ENCODE results near the gene PRDM11.

Gene PRDM11

DNA sequence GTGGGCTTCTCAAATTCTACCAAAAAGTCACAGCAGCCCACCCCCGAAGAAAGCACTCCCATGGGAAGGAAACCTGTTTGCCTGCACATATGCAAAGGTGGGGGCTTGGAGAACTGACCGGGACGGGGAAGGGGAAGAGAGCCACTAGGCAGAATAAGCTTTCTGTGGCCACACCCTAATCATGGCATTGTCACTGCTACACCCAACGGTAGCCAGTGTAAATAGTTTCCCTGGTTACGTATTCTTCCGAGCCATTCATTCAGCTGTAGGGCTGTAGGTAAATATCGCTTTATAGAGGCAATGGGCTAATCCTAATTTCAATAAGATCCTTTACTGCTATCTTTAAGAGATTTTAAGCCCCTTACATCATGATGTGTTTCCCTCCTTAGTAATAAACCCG lies 61.7 kb downstream of the PRDM11 start:
- Histone ChIP-seq H3K4me1 (ENCODE audit: control insufficient read depth in 1 of 2, insufficient read depth in 2 of 2, low read length in 2 of 2) (peaks cover 9 to 31% of the 10 kb centered on the region in 2 donors), H3K9me3 (ENCODE audit: control insufficient read depth in 1 of 2, low read length in 2 of 2) (no peaks in the 10 kb centered on the region), H3K36me3 (ENCODE audit: control insufficient read depth in 1 of 2, insufficient read depth in 2 of 2, low read length in 2 of 2) (peaks cover 0 to 20% of the 10 kb centered on the region in 2 donors), H3K27me3 (ENCODE audit: low read depth, low read length) (no peaks in the 10 kb centered on the region), H3K4me3 (ENCODE audit: low read depth in 1 of 2, low read length in 2 of 2) (no peak overlapping the region), H3K27ac (ENCODE audit: low read length) (no peak overlapping the region)

DNA sequence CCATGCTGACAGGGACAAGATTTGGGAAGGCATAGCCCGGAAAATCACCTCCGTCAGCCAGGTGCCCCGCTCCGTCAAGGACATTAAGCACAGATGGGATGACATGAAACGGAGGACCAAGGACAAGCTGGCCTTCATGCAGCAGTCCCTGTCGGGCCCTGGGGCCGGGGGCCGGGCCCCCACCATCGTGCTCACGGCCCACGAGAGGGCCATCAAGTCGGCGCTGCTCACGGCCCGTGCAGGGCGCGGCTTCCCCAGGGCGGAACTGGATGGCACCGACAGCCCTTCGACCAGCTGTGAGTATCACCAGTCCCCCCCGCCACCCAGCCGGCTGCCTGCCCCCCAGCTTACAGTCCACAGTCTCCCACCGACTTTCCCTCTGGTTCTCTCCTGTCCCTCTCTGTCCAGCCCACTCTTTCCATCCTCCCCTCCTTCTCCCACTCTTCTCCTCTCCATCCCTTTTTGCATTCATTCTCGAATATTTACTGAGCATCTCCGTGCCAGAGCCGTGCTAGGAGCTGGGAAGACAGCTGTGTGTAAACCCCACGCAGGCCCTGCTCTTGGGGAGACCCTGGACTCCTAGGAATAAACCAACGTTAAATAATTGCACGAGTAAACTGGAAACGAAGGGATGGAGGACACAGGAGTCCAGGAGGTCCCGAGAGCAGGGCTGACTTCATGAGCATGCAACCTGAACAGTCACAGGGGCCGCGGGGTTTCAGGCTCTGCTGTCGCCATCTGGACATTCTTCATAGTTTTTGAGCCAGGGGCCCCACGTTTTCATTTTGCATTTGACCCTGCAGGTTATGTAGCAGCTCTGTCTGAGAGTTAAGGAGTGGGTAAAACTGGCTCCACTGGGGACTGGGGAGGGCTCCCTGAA lies 62.8 kb downstream of the PRDM11 start:
- Histone ChIP-seq H3K4me1 (ENCODE audit: control insufficient read depth in 1 of 2, insufficient read depth in 2 of 2, low read length in 2 of 2) (peaks cover 9 to 31% of the 10 kb centered on the region in 2 donors), H3K36me3 (ENCODE audit: control insufficient read depth in 1 of 2, insufficient read depth in 2 of 2, low read length in 2 of 2) (peaks cover 0 to 24% of the 10 kb centered on the region in 2 donors), H3K4me3 (ENCODE audit: low read depth in 1 of 2, low read length in 2 of 2) (peak overlapping the region; percentile 26 to 48), H3K9me3 (ENCODE audit: control insufficient read depth in 1 of 2, low read length in 2 of 2) (no peaks in the 10 kb centered on the region), H3K27ac (ENCODE audit: low read length) (peak overlapping the region; percentile 89), H3K27me3 (ENCODE audit: low read depth, low read length) (no peaks in the 10 kb centered on the region)

DNA sequence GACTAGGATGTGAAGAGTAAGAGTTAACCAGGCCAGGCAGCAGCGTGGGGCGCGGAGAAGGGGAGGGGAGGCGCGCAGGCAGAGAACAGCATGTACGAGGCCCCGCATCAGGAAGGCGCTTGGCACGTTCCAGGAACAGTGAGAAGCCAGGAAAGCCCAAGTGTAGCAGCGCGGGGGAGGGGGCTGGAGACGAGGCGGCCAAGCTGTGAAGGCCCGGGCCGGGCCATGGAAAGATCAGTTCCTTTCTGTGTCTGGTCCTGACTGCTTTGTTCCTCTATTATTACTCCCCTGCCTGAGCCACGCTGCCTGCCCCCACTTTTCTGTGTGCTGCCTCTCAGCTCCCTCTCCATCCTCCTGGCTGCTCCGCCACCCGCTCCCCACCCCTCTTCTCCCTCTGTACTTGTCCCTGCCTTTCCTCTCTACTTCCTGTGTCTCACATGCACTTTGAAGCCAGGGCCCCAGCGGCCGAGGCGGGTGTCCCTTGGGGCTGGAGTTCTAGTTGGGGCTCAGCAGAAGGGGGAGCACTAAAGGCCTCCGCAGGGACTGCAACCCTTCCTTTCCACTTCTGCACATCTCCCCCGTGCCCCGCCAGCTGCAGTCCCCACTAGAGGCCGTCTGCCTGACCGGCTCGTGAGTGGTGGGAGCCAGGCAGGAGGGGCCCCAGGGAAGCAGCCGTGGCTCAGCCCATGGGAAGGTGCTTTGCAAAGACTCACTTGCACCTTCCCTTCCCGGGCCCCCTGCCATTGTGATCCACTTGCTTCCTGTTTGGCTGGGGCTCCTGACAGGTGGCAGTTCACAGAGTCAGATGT lies 63.7 kb downstream of the PRDM11 start:
- H3K36me3 ChIP-seq (ENCODE audit: control insufficient read depth in 1 of 2, insufficient read depth in 2 of 2, low read length in 2 of 2): peaks cover 0 to 22% of the 10 kb centered on the region in 2 donors
- H3K9me3 ChIP-seq (ENCODE audit: control insufficient read depth in 1 of 2, low read length in 2 of 2): no peaks in the 10 kb centered on the region
- H3K4me1 ChIP-seq (ENCODE audit: control insufficient read depth in 1 of 2, insufficient read depth in 2 of 2, low read length in 2 of 2): peaks cover 10 to 38% of the 10 kb centered on the region in 2 donors
- H3K27ac ChIP-seq (ENCODE audit: low read length): peak overlapping the region; percentile 89
- H3K27me3 ChIP-seq (ENCODE audit: low read depth, low read length): no peaks in the 10 kb centered on the region
- H3K4me3 ChIP-seq (ENCODE audit: low read depth in 1 of 2, low read length in 2 of 2): peak overlapping the region; percentile 26 to 48

GRCh38 chr11:45210846-45211245 lies 64.4 kb downstream of the PRDM11 start:
- no peaks in the 10 kb centered on the region for H3K27me3 ChIP-seq (ENCODE audit: low read depth, low read length)
- peaks cover 0 to 15% of the 10 kb centered on the region in 2 donors for H3K36me3 ChIP-seq (ENCODE audit: control insufficient read depth in 1 of 2, insufficient read depth in 2 of 2, low read length in 2 of 2)
- H3K27ac ChIP-seq (ENCODE audit: low read length): peak overlapping the region; percentile 89
- H3K4me3 ChIP-seq (ENCODE audit: low read depth in 1 of 2, low read length in 2 of 2): peak overlapping the region in 1 of 2 donors; percentile 48
- H3K4me1 ChIP-seq (ENCODE audit: control insufficient read depth in 1 of 2, insufficient read depth in 2 of 2, low read length in 2 of 2): peaks cover 13 to 39% of the 10 kb centered on the region in 2 donors
- H3K9me3 ChIP-seq (ENCODE audit: control insufficient read depth in 1 of 2, low read length in 2 of 2): no peaks in the 10 kb centered on the region

- peaks cover 13 to 39% of the 10 kb centered on the region in 2 donors for H3K4me1 ChIP-seq (ENCODE audit: control insufficient read depth in 1 of 2, insufficient read depth in 2 of 2, low read length in 2 of 2)
- H3K4me3 ChIP-seq (ENCODE audit: low read depth in 1 of 2, low read length in 2 of 2): no peak overlapping the region
- H3K27me3 ChIP-seq (ENCODE audit: low read depth, low read length): no peaks in the 10 kb centered on the region
- H3K27ac ChIP-seq (ENCODE audit: low read length): no peak overlapping the region
- H3K9me3 ChIP-seq (ENCODE audit: control insufficient read depth in 1 of 2, low read length in 2 of 2): no peaks in the 10 kb centered on the region
- H3K36me3 ChIP-seq (ENCODE audit: control insufficient read depth in 1 of 2, insufficient read depth in 2 of 2, low read length in 2 of 2): peaks cover 0 to 15% of the 10 kb centered on the region in 2 donors
Observed at GRCh38 chr11:45211732-45212131, 65.3 kb downstream of the PRDM11 start.

- Histone ChIP-seq H3K27me3 (ENCODE audit: low read depth, low read length) (no peaks in the 10 kb centered on the region), H3K4me1 (ENCODE audit: control insufficient read depth in 1 of 2, insufficient read depth in 2 of 2, low read length in 2 of 2) (peaks cover 13 to 39% of the 10 kb centered on the region in 2 donors), H3K4me3 (ENCODE audit: low read depth in 1 of 2, low read length in 2 of 2) (no peak overlapping the region), H3K27ac (ENCODE audit: low read length) (no peak overlapping the region), H3K9me3 (ENCODE audit: control insufficient read depth in 1 of 2, low read length in 2 of 2) (no peaks in the 10 kb centered on the region), H3K36me3 (ENCODE audit: control insufficient read depth in 1 of 2, insufficient read depth in 2 of 2, low read length in 2 of 2) (peaks cover 0 to 15% of the 10 kb centered on the region in 2 donors)
Observed at GRCh38 chr11:45212566-45213315, 66.3 kb downstream of the PRDM11 start.

DNA sequence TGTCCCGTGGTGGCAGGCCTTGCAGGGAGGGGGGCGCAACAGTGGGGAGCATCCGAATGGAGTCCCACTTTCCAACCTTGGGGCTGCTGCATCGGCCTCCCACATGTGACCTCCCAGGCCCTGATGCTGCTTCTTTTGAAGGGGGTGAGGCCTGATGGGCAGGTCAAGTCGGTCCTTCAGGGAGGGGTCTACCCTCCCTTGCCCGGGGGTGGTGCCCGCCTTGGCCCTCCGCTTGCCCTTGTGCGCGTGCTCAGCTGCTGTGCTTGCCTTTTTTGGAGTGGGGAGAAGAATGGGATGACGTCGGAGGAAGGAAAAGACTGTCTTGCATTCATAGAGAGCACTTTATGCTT lies 66.9 kb downstream of the PRDM11 start:
- Histone ChIP-seq H3K27me3 (ENCODE audit: low read depth, low read length) (no peaks in the 10 kb centered on the region), H3K9me3 (ENCODE audit: control insufficient read depth in 1 of 2, low read length in 2 of 2) (no peaks in the 10 kb centered on the region), H3K4me3 (ENCODE audit: low read depth in 1 of 2, low read length in 2 of 2) (no peak overlapping the region), H3K27ac (ENCODE audit: low read length) (no peak overlapping the region), H3K36me3 (ENCODE audit: control insufficient read depth in 1 of 2, insufficient read depth in 2 of 2, low read length in 2 of 2) (peaks cover 0 to 15% of the 10 kb centered on the region in 2 donors), H3K4me1 (ENCODE audit: control insufficient read depth in 1 of 2, insufficient read depth in 2 of 2, low read length in 2 of 2) (peaks cover 13 to 39% of the 10 kb centered on the region in 2 donors)

GRCh38 chr11:45213717-45214116 lies 67.3 kb downstream of the PRDM11 start:
- Histone ChIP-seq H3K27ac (ENCODE audit: low read length) (no peak overlapping the region), H3K9me3 (ENCODE audit: control insufficient read depth in 1 of 2, low read length in 2 of 2) (no peaks in the 10 kb centered on the region), H3K4me1 (ENCODE audit: control insufficient read depth in 1 of 2, insufficient read depth in 2 of 2, low read length in 2 of 2) (peaks cover 13 to 39% of the 10 kb centered on the region in 2 donors)

DNA sequence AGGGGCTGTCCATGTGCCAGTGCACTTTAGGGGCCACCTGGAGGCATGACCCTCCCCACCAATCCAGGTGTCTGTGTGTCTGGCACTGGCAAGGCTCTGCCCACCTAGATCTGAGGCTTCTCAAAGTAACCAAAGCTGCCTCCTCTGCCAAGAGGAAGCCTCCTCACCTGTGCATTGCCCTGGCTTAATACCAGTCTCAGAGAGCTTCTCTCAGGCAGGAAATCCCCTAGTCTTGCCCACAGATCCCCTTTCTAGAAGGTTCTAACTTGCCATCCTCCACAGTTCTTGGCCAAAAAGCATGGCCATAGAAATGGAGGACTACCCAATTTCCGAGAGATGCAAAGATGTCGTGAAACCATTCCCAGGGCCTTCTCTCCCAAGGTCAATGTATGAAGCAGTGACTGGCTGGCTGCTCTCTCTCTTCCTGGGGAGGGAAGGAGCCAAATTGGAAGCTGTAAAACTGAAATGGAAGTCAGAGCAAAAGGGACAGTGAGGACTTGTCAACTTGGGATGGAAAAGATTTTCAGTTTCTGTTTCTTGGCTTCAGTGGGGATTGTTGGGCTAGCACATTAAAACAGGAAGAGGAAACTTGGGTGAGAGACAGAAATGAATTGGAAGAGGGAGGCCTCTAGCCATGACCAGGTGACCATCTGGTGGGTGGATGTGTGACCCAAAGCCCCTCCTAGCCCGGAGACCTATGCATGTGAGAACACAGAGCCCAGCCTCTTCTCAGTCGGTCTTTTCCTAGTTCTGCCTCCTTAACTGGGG lies 68.8 kb downstream of the PRDM11 start:
- peaks cover 8 to 26% of the 10 kb centered on the region in 2 donors for H3K4me1 ChIP-seq (ENCODE audit: control insufficient read depth in 1 of 2, insufficient read depth in 2 of 2, low read length in 2 of 2)
- no peaks in the 10 kb centered on the region for H3K27me3 ChIP-seq (ENCODE audit: low read depth, low read length)
- no peak overlapping the region for H3K4me3 ChIP-seq (ENCODE audit: low read depth in 1 of 2, low read length in 2 of 2)
- peaks cover 3 to 26% of the 10 kb centered on the region in 2 donors for H3K36me3 ChIP-seq (ENCODE audit: control insufficient read depth in 1 of 2, insufficient read depth in 2 of 2, low read length in 2 of 2)
- H3K9me3 ChIP-seq (ENCODE audit: control insufficient read depth in 1 of 2, low read length in 2 of 2): no peaks in the 10 kb centered on the region
- no peak overlapping the region for H3K27ac ChIP-seq (ENCODE audit: low read length)

More at GRCh38 chr11:45213717-45214116, 67.3 kb downstream of the PRDM11 start:
- Histone ChIP-seq H3K36me3 (ENCODE audit: control insufficient read depth in 1 of 2, insufficient read depth in 2 of 2, low read length in 2 of 2) (peaks cover 0 to 15% of the 10 kb centered on the region in 2 donors), H3K27me3 (ENCODE audit: low read depth, low read length) (no peaks in the 10 kb centered on the region), H3K4me3 (ENCODE audit: low read depth in 1 of 2, low read length in 2 of 2) (no peak overlapping the region)

DNA sequence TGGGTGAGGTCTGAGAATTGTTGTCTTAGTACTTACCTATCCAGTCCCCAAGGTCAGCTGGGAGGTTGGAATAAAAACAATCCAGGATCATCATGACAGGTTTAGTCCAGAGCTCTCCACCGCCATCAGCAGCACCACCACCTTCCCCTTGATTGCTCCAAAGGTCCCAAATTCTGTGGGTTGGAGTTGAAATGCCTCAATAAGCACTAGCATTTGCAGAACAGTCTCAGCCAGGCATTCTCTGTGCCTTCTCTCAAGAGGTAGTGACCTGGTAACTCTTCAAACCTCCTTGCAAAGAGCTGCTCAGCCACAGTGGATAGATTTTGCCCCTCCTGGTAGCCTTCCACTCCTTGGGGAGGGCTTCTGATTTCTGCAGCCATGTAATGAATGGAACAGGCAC lies 69.6 kb downstream of the PRDM11 start:
- Histone ChIP-seq H3K27ac (ENCODE audit: low read length) (no peak overlapping the region), H3K4me1 (ENCODE audit: control insufficient read depth in 1 of 2, insufficient read depth in 2 of 2, low read length in 2 of 2) (peaks cover 4 to 19% of the 10 kb centered on the region in 2 donors), H3K27me3 (ENCODE audit: low read depth, low read length) (no peaks in the 10 kb centered on the region), H3K36me3 (ENCODE audit: control insufficient read depth in 1 of 2, insufficient read depth in 2 of 2, low read length in 2 of 2) (peaks cover 7 to 30% of the 10 kb centered on the region in 2 donors), H3K4me3 (ENCODE audit: low read depth in 1 of 2, low read length in 2 of 2) (no peak overlapping the region), H3K9me3 (ENCODE audit: control insufficient read depth in 1 of 2, low read length in 2 of 2) (no peaks in the 10 kb centered on the region)

Data from muscle layer of duodenum (tissue), 2 donors.